Left renal cortex interstitium (tissue), 4 donors: ENCODE results near the gene DHRS1. TPM values are rescaled to one million over a fixed set of nuclear protein-coding genes. Genes with fewer than 3 reads are reported as not detected.

Experiments used
- DNase-seq, 4 donors: peaks; one replicate each; pipeline ENCODE4 v3.0.0-alpha.2; 2013; ENCODE audit warnings: low read depth in 4 of 4, low spot score in 2 of 4, missing footprints in 1 of 4
- polyA plus RNA-seq, 4 donors: library from polyadenylated mRNA; unstranded; fragments of 120-200 nt; gene quantifications; one replicate each; pipeline ENCODE4 v1.2.1, GENCODE V29; 2013; ENCODE audit not compliant: insufficient read length in 4 of 4

DHRS1 gene
- 10 to 100 TPM; 41.0 to 52.5 (median 49.9) TPM for polyA plus RNA-seq

GRCh38 chr14:24299255-24300191 lies at the start of gene DHRS1, which contains the start of gene NOP9:
DHRS1 (minus strand) TSS chr14:24299780; CDS start chr14:24299106, 674 bp downstream.
NOP9 (plus strand) TSS chr14:24299850; CDS start chr14:24299955, 105 bp downstream.
- DNase-seq = peak; percentile 59 to 87 (median 84)

DNA sequence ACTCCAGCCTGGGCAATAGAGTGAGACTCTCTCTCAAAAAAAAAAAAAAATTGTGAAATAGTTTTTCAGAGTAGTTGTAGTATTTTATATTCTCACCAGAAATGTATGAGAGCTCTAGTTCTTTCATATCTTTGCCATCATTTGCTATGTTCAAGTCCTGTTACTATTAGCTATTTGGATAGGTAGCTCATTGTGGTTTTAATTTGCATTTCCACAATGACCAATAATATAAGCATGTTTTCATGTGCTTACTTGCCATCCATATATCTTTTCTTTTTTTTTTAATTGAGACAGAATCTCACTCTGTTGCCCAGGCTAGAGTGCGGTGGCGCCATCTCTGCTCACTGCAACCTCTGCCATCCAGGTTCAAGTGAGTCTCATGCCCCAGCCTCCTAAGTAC lies 48.6 kb upstream of the DHRS1 start:
- no peak for DNase-seq

DNA sequence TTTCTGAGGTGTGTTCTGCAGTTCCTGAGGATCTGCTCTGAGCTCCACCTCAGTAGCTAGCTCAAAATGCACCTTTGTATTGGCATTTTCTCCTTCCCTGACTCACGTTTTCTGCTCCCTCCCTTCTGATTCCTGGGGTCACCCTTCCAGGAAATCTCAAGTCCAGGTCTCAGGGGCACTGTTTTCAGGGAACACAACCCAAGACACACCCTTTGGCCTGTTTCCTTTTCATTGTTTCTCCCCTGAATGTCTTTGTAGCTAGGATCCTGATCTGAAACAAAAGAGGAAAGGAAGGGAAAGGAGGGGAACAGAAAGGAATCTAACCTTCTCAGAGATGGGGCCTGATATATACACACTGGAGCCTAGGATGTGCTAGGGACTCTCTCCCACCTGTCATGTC lies 47.6 kb upstream of the DHRS1 start:
- DNase-seq = no peak

GRCh38 chr14:24343795-24344660 lies 44.4 kb upstream of the DHRS1 start:
- DNase-seq = no peak

DNA sequence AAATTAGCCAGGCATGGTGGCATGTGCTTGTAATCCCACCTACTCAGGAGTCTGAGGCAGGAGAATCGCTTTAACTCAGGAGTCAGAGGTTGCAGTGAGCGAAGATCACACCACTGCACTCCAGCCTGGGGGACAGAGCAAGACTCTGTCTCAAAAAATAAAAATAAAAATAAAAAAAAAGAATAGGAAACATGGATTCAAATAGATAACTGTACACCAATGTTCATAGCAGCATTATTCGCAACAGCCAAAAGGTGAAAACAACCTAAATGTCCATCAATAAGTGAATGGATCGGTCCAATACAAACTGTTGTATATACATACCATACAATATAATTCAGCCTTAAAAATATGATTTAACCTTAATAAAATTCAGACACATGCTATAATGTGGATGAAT lies 43.3 kb upstream of the DHRS1 start:
- no peak for DNase-seq

DNA sequence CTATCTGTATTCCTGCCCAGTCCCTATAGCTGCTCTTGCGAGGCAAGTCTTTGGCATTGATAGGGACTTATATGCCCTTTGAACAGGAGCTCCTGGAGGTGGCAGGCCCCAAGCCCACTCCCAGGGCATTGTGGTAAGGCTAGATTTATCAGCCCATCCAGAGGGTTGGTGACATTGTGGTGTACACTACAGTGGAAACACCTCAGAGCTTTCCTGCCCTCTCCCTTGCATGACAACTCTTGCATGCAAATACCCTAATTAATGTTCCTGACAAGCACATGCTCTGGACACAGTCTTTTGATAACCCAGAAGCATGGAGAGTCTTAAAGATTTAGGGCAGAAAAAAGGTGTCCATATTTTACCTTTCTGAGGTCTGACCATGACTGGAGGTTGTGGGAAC lies 41.0 kb upstream of the DHRS1 start:
- DNase-seq = no peak

DNA sequence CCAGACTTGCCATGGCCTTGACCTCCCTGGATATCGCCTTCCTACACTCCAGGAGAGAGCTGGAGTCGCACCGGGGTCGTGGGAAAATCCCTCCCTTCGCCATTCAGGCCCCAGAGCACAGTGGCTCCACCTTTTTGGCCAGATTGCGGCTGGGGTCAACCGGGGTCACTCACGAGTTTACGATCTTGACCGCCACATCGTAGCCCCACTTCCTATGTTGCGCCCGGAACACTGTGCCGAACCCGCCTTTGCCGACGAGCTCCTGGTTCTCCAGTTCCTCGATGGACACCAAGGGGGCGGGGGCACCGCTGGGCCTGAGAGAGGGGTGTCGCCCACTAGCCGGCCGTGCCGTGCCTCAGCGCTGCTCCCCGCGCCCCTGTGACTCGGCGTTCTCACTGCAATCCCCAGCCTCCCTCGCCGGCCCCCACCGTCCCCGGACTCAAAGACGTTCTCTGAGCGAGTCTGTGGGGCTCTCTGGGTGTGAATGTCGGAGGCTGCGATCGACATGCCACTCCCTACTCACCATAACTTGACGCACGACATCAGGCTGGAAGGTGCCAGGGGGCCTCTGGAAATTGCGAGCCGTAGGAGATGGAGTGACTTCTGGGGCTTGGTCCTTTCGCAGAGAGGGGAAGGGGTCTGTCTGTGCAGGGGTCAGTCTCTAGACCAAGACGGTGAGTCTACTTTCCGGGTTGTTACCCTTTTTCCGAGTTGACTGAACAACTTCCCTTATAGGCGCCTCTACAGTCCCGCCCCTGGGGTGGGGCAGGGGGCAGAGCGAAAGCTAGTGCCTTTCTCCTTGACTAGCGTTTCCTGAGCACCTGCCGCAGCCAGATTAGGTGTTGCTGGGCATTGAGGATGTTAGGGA lies 39.9 kb upstream of the DHRS1 start, which contains the start of gene RIPK3:
Gene RIPK3 (minus strand): TSS at position 708 of the 868 bp plus-strand sequence. CDS start 165 bp downstream, at position 543.
- DNase-seq = no peak

DNA sequence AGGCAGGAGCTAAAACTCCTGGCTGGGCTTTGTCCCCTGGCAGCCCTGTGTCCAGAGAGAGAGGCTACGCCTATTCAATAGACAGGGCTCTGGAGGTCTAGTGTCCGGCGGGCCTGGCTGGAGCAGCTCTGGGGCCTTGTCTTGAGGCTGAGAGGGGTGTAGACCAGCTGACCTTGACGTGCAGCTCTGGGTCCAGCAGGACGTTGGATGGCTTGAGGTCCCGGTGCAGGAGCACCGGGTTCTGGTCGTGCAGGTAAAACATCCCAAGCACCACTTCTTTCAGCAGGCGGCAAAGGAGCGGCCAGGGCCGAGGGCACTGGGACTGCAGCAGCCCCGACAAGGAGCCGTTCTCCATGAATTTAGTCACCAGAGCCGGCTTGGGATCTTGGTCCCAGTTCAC lies 39.3 kb upstream of the DHRS1 start:
- no peak for DNase-seq

- DNase-seq = no peak
These were observed 38.2 kb upstream of the DHRS1 start for GRCh38 chr14:24337824-24338175.

DNA sequence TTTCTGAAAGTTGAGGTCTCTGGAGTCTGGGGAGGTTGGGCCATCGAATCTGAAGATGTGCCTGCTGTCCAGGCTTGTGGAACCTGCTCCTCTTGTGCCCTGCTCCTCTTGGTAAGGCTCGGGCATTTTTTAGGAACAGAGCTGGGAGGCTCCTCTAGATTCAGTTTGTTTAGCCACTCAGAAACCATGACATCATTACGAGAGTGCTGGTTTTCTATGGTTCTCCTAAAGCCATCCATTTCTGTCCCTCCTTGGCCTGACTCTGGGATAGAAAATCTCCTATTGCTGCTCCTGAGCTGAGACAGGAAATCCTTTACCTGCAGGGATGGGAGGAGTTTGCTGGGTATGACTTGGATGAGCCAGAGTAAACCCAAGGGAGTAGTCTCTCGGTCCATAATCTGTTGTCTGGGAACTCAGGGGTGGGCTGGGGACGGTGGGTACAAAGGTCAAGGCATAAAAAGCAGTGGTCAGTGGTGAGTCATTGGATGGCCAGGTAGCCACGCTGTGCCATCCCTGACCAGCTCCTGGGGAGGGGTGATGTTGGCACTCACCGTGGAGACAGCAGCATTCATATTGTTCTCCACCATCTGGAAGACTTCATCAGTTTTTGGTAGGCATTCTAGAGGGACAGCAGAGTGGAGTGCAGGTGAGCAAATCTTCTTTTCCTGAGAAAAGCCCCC lies 37.7 kb upstream of the DHRS1 start:
- DNase-seq = no peak

DNA sequence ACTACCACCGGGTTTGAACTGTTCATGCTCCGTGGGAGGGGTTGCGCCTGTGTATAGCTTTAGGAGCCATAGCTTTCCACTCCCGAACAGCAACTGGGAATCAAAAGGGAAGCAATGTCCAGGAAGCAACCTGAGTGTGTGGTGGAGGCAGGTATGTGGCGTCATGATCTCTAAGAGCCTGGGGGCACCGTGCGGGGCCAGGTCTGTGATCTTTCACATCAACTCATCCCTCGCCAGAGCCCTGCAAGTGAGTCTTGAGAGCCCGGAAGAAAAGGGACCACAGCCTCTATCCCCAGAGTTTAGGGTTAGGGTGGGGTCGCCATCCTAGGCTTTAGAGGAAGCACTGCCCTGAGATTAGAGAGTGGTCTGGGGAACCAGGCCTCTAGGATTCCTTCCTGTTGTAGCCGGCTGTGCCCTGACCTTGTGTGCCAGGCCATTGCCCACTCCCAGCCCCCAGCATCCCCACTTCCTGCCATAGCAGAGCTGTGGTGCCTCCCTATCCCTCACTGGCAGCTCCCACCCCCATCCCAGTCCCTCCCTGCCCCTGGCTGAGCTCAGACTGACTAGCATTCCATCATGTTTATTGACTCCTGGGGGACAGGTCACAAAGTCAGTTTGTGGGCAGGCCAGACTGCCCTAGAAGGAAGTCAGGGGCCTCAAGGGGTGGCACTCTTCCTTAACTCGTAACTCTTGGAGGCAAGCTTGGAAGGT lies 36.0 kb upstream of the DHRS1 start:
- DNase-seq = no peak

GRCh38 chr14:24334431-24335291 lies 35.1 kb upstream of the DHRS1 start, which contains the start of gene ADCY4:
ADCY4 (minus strand) TSS chr14:24335071; CDS start chr14:24334652, 419 bp downstream.
- DNase-seq = no peak

GRCh38 chr14:24332268-24332993 lies 32.9 kb upstream of the DHRS1 start:
- no peak for DNase-seq

DNA sequence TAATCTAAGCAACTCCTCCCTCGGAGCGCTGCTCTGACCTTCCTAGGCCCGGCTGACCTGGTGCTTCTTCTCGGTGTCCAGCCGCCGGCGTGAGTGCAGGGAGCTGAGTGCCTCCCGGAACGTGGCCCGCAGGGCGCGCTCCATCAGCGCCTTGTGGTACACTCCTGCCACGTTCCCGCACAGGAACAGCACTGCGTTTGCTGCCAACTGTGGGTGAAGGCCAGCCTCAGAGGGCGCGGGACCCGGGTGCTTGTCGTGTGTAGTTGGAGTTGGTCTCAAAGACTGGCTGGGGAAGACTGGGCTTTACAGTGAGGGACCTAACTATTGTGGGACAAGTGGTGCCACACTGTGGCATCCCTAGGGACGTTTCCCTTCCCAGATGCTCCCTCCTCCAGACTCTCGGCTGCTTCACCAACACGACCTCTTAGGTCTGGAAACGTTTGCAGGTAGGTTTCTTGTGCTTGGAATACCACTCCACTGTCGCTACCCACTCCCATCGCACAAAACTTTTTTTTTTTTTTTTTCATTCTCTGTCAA lies 32.2 kb upstream of the DHRS1 start:
- DNase-seq = no peak

DNA sequence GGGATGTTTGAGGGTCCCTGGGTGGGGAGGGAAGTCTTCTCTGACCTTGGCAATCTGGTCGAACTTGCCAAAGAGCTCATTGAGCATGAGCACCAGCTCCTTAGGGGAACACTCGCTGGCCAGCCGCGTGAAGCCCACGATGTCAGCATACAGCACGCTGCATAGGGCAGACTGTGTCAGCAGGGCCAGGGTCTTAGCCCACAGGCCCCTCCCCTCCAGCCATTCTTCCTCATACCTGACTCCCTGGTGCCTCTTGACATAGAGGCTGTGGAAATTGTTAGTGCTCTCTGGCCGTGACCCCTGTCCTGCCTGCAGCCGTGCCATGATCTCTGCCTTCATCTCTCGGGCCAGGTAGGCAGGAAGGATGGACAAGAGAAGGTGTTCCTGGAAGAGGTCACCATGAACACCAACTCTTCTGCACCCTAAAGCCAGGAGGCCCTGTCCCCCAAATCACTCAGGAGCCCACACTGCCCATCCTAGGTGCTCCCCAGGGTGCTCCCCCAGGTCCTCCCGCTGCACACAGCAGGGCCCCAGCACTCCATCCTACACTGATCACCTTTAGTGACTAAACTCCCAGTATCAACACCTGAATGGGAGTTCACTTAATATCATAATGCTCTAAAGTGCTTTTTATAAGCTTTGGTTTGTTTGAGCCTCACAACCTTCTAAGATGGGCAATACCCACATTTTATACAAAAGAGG lies 31.5 kb upstream of the DHRS1 start:
- DNase-seq = no peak

DNA sequence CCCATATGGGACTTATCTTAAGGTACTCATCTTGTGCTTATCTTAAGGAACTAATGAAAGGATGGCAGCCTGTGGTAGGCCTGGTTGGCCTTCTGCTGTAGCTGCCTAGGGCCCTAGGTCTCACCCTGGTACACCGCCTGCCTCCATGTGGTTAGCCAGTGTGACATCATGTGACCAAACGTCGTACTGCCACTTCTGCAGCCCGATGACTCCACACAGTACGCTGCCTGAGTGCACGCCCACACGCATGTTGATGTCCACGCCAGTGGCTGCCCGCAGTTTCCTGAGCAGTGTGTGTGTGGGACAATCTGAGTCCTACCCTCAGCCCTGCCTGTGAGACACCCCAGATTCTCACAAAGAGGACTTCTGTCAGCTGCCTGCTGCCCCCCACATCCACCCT lies 30.2 kb upstream of the DHRS1 start:
- DNase-seq = no peak
